Anterior cingulate cortex (tissue), 58 donors: ENCODE measurements around the gene SEBOX.
A peak's percentile ranks its signal among the peaks of the same experiment; 100 is the strongest.

ENCODE experiments used
- DNase-seq, 58 donors: peaks; one replicate each; lab custom pipeline; 2025; lab: John Stamatoyannopoulos, UW

The SEBOX gene

DNA sequence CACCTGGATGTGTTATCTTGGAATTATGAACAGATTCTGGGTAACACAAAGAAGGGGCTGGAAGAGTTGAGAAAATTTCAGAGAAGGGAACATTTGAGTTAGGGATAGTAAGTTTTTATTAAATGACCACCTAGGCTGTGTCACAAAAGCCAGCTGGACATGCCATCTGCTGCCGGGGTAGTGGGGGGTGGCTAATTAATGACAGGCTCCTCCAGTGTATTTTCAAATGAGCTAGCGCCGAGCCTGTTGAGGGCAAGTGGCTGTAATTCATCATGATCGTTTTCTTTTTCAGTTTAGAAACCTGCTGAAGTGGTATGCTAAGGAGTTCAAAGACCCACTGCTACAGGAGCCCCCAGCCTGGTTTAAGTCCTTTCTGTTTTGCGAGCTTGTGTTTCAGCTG lies 39.8 kb downstream of the SEBOX start:
- DNase-seq, result no peak

DNA sequence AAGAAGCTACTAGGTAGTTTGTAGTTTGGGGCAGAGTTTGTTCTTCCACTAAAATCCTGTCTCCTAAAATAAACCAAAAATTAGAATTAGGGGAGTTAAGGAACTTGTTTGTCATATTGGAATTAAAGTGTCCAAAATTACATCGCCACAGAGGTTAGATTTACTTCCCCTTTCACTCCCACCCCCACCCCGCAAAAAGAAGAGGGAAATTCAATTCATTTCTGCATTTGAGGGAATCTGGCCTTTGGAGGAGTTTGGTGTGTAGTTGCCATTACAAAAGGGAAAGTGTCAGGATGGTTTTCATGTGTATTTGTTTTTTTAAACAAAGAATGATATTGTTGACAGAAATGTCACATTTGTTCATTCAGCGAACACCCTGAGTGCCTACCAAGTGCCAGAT lies 40.2 kb downstream of the SEBOX start:
- no peak for DNase-seq

DNA sequence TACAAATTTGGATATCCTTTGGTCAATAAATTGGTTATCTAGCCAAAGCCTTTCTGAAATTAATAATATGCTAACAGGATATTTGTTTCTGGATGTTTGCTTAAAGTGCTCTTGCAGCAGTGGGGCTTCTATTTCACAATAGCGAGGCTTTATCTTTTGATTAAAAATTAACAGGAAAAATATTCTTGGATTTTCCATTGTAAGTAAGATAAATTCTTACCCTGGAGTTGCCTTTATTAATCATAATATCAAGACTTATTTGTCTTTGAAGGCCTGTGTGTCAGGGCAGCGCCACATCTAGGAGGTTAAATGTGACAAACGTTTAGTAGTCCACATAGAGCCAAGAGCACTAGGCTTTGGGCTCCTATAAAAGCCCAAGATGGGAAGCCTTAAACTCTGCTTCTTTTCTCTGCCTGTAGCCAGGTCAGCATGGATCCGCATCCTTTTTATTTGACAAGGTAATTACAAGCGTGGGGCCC lies 40.7 kb downstream of the SEBOX start:
- DNase-seq, result no peak

DNA sequence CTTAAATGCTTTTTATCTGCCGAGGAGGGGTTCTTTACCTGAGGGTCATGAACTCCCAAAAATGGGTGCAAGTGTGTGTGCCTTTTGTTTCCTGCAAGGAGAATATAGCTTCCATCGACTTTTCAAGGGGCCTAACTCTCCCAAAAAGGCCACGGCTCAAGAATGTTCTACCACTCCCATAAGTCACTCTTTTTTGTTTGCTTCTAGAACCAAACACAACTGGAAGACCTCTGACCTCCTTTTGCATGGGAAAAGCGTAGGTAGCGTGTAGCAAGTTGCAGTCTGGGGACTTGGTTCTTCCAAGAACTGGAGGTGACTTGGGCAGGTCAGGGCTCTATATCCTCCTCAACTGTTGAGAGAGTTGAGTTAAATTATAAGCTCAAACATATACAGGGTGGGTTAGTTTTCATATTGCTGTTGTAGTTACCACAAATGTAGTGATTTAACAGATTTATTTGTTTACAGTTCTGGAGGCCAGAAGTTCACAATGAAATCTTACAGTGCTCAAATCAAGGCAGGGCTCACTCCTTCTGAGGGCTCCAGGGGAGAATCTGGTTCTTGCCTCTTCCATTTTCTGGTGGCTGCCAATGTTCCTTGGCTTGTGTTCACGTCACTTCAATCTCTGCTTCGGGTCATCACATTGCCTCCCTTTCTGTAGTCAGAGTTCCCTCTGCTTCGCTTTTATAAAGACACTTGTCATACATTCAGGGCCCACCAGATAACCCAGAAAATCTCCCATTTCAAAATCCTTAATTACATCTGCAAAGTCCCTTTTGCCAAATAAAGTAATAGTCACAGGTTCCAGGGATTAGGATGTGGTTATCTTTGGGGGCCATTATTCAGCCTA lies 44.6 kb downstream of the SEBOX start:
- DNase-seq, result no peak

DNA sequence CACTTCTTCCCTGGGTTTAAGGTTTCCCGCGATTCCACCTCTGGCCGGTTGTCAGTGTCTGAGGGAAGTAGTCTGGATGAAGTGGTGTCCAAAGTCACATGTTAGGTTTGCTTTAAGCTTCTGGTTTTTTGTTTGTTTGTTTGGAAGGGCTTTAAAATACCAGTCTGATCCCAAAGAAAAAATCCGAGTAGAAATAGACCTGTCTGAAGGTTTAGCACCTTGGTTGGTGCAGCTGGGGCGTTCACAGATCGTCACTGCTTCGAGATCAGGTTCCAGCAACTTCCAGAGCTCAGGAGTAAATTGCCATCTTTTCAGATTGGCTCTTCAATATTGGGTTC lies 45.4 kb downstream of the SEBOX start:
- no peak for DNase-seq

DNA sequence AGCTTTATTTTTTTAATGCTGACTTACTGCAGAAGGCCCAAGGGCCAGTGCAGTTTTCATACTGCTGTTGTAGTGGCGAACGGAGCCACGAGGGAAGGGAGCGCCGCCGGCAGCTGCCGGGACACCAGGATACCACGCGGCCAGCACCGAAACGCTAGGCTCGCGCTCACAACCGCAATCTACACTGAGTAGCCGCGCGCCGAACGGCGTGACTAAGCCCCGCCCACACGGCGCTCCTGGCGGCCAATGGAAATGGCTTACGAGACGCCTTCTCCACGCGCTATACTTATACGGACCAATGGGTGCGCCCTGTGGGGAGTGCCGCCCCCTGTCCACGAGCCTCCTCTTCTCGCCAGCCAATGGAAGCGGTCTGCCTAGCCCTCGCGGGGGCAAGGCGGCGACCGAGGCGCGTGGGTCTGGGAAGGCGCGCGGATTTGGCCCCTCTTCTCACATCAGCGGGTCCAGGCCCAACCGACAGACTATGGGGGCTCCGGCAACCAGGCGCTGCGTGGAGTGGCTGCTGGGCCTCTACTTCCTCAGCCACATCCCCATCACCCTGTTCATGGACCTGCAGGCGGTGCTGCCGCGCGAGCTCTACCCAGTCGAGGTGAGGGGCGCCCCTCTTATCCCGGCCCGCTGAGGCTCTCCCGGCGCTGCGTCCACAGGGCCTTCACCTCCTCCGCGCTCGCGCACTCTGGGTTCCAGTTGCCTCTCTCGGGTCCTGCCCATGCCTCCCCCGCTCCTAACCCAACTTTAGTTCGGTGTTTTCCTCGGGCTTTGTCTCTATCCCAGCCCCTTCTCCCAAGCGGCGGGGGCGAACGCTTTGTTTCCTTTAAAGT lies 46.0 kb downstream of the SEBOX start, which contains the start of gene TMEM97:
Gene TMEM97 (plus strand): TSS at position 442 of the 839 bp plus-strand sequence. CDS start 40 bp downstream, at position 482.
- peak; percentile 71 to 98 (median 94) for DNase-seq

DNA sequence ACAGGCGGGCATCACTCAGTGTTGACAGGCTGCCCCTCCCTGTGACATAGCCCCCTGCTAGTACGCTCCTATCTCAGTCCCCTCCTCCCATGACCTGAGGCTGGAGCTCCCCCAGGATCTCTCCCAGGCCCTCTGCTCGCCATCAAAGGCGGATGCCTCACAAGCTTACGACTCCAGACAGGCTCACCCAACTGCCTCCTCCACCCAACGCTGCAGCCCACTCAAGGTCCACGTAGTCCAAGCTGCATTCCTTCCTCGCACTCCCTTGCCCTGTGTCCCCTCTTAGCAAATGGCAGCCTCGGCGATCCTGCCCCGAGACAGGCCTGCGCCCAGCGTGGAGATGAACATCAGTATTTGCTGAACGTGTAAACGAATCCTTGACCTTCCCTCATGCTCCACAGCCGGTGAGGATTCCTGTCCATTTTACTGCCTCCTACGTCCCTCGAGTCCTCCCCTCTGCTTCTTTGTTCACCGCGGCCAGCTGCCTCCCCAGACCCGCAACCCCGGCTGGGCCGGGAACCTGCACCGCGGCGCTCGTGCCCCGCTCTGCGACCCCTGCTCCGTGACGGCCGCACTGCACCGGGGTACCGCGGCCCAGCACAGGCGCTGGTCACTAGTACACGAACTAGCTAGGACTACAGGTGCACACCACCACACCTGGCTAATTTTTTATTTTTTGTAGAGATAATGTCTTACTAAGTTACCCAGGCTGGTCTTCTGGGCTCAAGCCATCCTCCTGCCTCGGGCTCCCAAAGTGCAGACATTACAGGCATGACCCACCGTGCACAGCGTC lies 46.8 kb downstream of the SEBOX start:
- no peak for DNase-seq

DNA sequence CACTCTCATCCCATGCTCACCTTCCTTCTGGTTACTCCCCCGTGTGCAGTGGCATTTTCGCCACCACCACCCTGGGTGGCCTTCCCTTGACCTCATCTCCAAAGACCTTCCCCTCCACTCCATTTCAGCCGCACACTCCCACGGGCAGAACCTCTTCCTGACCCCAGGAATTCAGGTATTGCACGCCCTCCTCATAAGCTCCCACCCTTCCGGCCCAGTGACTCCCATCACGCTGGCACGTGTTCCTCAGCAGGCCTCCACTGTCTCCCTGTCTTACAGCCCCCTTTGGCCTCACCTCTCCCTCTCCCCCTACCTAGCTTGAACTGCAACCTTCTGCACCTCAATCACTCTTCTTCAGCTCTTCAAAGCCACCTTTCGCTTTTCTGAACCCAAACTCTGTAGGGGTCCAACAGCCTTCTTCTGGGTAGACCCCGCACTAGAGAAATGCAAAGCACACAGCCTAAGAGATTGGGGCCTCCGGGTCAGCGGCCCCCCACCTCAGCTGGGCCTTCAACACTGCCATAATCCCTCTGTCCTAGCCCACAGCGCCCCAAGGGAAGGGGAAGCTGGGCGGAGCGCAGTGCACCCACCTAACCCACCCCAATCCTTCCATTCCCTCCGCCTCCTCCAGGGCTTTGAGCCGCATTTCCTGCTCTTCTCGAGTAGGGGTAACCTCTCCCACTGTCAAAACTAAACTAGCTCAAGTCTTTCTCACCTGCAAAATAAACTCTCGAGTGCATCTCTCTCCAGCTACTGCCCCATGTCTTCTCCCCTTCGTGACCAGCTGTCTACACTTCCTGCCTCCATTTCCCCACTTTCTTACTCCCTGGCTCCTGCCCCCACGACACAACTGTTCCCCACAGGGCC lies 47.7 kb downstream of the SEBOX start:
- DNase-seq, result no peak

DNA sequence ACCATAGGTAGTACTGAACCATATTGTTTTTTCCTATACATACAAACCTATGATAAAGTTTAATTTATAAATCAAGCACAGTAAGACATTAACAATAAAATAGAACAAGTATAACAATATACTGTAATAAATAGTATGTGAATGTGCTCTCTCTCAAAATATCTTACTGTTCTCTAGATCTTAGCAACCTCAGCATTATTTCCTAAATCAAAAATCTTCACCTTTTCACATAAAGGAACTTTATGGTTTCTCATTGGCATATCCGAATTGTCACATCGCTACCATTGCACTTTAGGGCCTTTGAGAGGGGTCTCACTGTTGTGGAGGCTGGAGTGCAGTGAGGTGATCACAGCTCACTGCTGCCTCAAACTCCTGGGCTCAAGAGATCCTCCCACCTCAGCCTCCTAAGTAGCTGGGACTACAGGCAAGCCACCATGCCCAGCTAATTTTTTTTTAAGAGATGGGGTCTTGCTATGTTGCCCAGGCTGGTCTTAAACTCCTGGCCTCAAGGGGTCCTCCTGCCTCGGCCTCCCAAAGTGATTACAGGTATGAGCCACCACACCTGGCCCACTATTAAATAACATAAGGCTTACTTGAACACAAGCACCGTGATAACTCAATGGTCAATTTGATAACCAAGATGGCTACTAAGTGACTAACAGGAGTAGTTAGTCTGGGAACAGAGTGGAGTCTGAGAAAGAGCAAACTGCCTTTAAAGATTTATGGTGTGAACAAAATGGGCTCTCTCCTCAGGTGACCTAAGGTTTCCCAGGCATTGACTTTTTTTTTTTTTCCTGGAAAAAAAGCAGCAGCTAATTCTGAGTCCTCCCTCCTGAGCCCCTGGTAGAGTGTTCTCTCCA lies 48.9 kb downstream of the SEBOX start:
- no peak for DNase-seq

DNA sequence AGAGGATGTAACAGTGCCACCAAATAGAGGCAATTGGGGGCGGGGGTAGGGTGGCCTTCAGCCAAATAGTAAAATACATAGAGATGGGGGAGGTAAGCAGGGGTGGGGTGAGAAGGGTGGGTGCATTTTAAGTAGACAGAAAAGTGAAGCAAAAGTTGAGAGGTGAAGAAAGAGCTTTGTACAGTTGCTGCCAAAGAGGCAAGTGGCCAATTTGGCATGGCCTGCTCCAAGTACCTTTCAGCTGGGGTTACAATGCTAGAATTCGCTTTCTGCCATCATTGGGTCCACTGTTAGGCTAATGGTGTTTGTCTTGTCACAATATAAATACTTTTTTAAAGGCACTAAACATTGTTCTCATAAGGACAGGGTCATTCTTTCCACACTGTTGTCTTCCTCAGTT lies 51.2 kb downstream of the SEBOX start:
- no peak for DNase-seq
